Ovary (tissue), 9 donors: ENCODE results near the gene ZNF157. TPM values are rescaled to one million over a fixed set of nuclear protein-coding genes. Genes with fewer than 3 reads are reported as not detected.

Source experiments
- DNase-seq, 5 donors: peaks; one replicate each; pipeline ENCODE4 v3.0.0-alpha.2; 2019 to 2020
- H3K27ac ChIP-seq, 2 donors: fragments of 200-600 bp; one replicate each; pipeline versions ENCODE4 v1.5.1 to v1.8.0; 2019 to 2022
- H3K27me3 ChIP-seq: fragments of 200-600 bp; one replicate; pipeline ENCODE4 v1.8.0; 2022
- H3K36me3 ChIP-seq: fragments of 200-600 bp; sonication (generic); one replicate; pipeline ENCODE4 v1.5.1; 2019
- H3K4me1 ChIP-seq: one replicate; pipeline ENCODE4 v1.8.1; 2013; ENCODE audit warnings: mild to moderate bottlenecking, moderate library complexity; ENCODE audit not compliant: insufficient read depth
- H3K4me3 ChIP-seq: fragments of 200-600 bp; sonication (generic); one replicate; pipeline ENCODE4 v1.5.1; 2017
- H3K9me3 ChIP-seq, 2 donors: fragments of 200-600 bp in 1 of 2; sonication (generic) in 1 of 2; one replicate each; pipeline versions ENCODE4 v1.5.1 to v1.8.1; 2013 to 2019; ENCODE audit warnings: mild to moderate bottlenecking in 1 of 2, moderate library complexity in 1 of 2
- EP300 ChIP-seq: sonication (generic); formaldehyde crosslinking; IDR thresholded peaks from one replicate; pipeline ENCODE4 v1.6.1; 2017; ENCODE audit warnings: antibody characterized with exemption
- POLR2A ChIP-seq: fragments of 450-650 bp; IDR thresholded peaks from one replicate; pipeline ENCODE4 v1.6.1; 2017; ENCODE audit warnings: antibody characterized with exemption, mild to moderate bottlenecking, moderate library complexity
- WGBS, 3 donors: extraction: QIAGEN DNeasy Blood & Tissue Kit in 1 of 3; methylation state at CpG; one replicate each; pipeline versions ENCODE4 v1.1.5 to v1.1.7; 2013 to 2017; 5-methylcytosine and 5-hydroxymethylcytosine counted together
- intact Hi-C, 4 donors: fragments of 100-400 bp; cut with DNase I; formaldehyde crosslinking; loops; one replicate each; pipeline versions ENCODE4 v1.11.0 to v1.15.1; 2022 to 2023
- polyA plus RNA-seq, 2 donors: library from polyadenylated mRNA; stranded (reverse); fragments of 200-250 nt in 1 of 2; fragments of 350-450 nt in 1 of 2; fragmentation: Illumina TruSeq in 1 of 2; extraction: RNeasy Lipid Tissue Mini Kit (QIAGEN cat#74804) in 1 of 2; gene quantifications; one replicate each; pipeline ENCODE4 v1.2.3, GENCODE V29; 2013 to 2014
- total RNA-seq, 7 donors: library from RNA; depleted of rRNA in 2 of 7; stranded (reverse); fragments of >200 nt in 2 of 7; fragmentation: NEBNext Ultra II Directional in 3 of 7; extraction: Animal tissue kit (Norgen Biotek cat#: 25700) in 3 of 7; gene quantifications; one replicate each; pipeline versions ENCODE4 v1.1.0 to v1.2.4, GENCODE V29; 2016 to 2023
- TF ChIP-seq, protein P1 (sequence below), 3 donors: fragments of 450-650 bp in 2 of 3; fragments of 200-600 bp in 1 of 3; IDR thresholded peaks; one replicate each; pipeline versions ENCODE4 v1.5.1 to v1.8.0; 2016 to 2022; ENCODE audit warnings: antibody characterized with exemption in 3 of 3, mild to moderate bottlenecking in 1 of 3
- donor health status: DM: no; HTN: no; CAD: no; lungs with moderate emphysema.
- donor health status: DM: no; HTN: no; CAD: no.
- donor health status: Bipolar disorder and iron deficiency.
- donor health status: DM: yes; HTN: yes; CAD: no.
- donor health status: DM: no; HTN: no; CAD: no.
- donor health status: DM: yes; HTN: yes; CAD: no.

ZNF157 gene
- total and polyA plus RNA-seq, 9 donors, result 0.13 to 2.8 (median 0.48) TPM

DNA sequence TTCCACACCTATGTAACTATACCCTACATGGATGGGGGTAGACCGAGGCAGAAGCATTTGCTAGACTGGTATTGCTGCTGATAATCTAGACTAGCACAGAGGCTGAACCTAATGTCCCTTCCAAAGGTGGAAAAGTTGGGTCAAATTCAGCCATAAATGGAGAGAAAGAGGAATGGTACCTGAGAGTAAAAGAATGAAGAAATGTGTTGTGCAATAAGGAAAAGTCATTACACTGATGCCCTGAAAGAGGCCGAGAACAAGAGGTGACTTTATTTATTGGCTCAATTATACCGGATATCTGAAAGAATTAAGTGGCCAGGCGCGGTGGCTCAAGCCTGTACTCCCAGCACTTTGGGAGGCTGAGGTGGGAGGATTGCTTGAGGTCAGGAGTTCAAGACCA, 60.5 kb downstream of the ZNF157 start:
- Histone ChIP-seq H3K36me3 (no peaks in the 10 kb centered on the region), H3K9me3 (peaks cover 0 to 3% of the 10 kb centered on the region in 2 donors), H3K4me1 (no peaks in the 10 kb centered on the region), H3K4me3 (no peak overlapping the region), H3K27ac (no peak overlapping the region), H3K27me3 (no peaks in the 10 kb centered on the region)
- no peak for DNase-seq
- WGBS, 3 donors, result 74 to 90% (median 87%) methylated on average over 5 of the region's 5 CpGs
- intact Hi-C loops, result no loop called here
- TF ChIP-seq, protein P1, sequence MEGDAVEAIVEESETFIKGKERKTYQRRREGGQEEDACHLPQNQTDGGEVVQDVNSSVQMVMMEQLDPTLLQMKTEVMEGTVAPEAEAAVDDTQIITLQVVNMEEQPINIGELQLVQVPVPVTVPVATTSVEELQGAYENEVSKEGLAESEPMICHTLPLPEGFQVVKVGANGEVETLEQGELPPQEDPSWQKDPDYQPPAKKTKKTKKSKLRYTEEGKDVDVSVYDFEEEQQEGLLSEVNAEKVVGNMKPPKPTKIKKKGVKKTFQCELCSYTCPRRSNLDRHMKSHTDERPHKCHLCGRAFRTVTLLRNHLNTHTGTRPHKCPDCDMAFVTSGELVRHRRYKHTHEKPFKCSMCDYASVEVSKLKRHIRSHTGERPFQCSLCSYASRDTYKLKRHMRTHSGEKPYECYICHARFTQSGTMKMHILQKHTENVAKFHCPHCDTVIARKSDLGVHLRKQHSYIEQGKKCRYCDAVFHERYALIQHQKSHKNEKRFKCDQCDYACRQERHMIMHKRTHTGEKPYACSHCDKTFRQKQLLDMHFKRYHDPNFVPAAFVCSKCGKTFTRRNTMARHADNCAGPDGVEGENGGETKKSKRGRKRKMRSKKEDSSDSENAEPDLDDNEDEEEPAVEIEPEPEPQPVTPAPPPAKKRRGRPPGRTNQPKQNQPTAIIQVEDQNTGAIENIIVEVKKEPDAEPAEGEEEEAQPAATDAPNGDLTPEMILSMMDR (IDR thresholded peaks at IDR 0.05), result no peak
- TF ChIP-seq EP300, result no peak
- no peak for TF ChIP-seq POLR2A

DNA sequence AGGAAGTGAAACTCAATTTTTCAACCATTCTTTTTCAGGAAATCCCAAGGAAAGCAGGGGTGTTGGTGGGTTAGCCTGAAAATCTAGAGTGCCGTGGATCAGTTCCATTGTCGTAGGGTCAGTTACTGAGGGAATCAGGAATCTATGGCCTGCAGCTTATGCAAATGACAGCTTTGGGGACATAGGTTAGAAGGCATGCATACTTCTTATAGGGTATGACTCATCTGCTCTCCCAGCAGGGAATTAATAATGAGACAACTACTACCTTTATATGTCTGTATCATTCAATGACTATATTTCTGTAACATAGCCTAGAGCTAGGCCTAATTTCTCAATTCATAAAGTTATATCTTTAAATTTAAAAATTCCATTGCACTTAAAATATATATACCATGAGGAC, 76.1 kb downstream of the ZNF157 start:
- TF ChIP-seq POLR2A (no peak), EP300 (no peak)
- TF ChIP-seq, protein P1 (IDR thresholded peaks at IDR 0.05), result no peak
- Histone ChIP-seq H3K27me3 (no peaks in the 10 kb centered on the region), H3K9me3 (peaks cover 0 to 6% of the 10 kb centered on the region in 2 donors), H3K27ac (no peak overlapping the region), H3K36me3 (no peaks in the 10 kb centered on the region), H3K4me3 (no peak overlapping the region), H3K4me1 (no peaks in the 10 kb centered on the region)
- 84 to 97% (median 88%) methylated on average over 2 of the region's 2 CpGs for WGBS, 3 donors
- no peak for DNase-seq
- intact Hi-C loops, result no loop called here

DNA sequence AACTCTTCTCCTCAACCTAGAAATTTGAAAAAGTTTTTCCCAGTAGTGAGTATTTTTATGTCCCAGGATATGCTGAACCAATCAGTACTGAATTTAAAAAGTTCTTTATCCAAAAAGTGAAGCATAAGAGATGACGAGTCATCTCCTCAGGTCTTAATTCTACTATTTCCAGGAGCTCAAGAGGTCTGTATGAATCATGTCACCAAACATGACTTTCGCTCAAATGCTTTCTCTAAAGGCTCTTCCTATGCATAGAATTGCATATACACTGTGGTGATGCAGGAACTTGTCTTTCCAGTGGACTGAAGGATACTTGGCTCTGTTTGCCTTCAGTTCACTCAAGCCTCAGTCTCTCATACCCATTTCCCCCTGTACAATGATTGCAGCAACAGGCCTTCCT, 76.6 kb downstream of the ZNF157 start:
- Histone ChIP-seq H3K9me3 (peaks cover 0 to 6% of the 10 kb centered on the region in 2 donors), H3K4me1 (no peaks in the 10 kb centered on the region), H3K27ac (no peak overlapping the region), H3K36me3 (no peaks in the 10 kb centered on the region), H3K4me3 (no peak overlapping the region), H3K27me3 (no peaks in the 10 kb centered on the region)
- DNase-seq, result no peak
- WGBS, 3 donors, result 72 to 82% (median 77%) methylated on average over 2 of the region's 2 CpGs
- TF ChIP-seq, protein P1 (IDR thresholded peaks at IDR 0.05), result no peak
- TF ChIP-seq POLR2A (no peak), EP300 (no peak)
- intact Hi-C loops, result no loop called here

DNA sequence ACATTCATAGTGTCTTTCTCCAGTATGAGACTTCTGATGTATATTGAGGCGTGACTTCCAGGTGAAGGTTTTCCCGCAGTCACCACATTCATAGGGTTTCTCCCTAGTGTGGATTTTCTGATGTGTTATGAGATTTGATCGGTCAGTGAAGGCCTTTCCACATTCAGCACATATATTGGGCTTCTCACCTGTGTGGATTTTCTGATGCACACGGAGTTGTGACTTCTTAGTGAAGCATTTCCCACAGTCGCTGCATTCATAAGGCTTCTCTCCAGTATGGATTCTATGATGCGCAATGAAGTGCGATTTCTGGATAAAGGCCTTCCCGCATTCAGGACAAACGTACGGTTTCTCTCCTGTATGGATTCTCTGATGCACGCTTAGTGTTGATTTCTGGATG, 77.2 kb downstream of the ZNF157 start:
- no peaks in the 10 kb centered on the region for H3K4me1 ChIP-seq
- intact Hi-C loops, result no loop called here
- 86 to 89% (median 87%) methylated on average over 11 of the region's 11 CpGs for WGBS, 3 donors
- TF ChIP-seq, protein P1 (IDR thresholded peaks at IDR 0.05), result no peak
- H3K9me3 ChIP-seq, result peaks cover 0 to 6% of the 10 kb centered on the region in 2 donors
- H3K27ac ChIP-seq, result no peak overlapping the region
- H3K27me3 ChIP-seq, result no peaks in the 10 kb centered on the region
- no peaks in the 10 kb centered on the region for H3K36me3 ChIP-seq
- H3K4me3 ChIP-seq, result no peak overlapping the region
- DNase-seq, result no peak
